ENCODE measurements around the gene MZT2A. TPM values are rescaled to one million over a fixed set of nuclear protein-coding genes. Genes with fewer than 3 reads are reported as not detected.
"Not testable (repeated sequence)": the region's sequence is repeated elsewhere in the genome, so short reads cannot be mapped to it uniquely, and the experiment has no call there.

The MZT2A gene, protein sequence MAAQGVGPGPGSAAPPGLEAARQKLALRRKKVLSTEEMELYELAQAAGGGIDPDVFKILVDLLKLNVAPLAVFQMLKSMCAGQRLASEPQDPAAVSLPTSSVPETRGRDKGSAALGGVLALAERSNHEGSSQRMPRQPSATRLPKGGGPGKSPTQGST
- total RNA-seq: 257 and 285 TPM in 2 replicates

DNA sequence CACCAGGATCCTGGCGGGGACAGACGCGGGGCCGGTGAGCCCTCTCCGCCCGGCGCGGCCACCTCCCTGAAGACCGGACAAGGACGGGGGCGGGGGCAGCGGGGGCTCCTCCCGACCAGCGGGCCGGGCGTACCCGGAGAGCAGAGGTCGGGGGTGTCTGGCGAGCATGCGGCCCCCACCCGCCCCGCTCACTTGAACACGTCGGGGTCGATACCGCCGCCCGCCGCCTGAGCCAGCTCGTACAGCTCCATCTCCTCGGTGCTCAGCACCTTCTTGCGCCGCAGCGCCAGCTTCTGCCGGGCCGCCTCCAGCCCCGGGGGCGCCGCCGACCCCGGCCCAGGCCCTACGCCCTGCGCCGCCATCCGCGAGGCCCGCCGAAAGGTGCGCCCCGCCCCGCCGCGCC lies at the start of gene MZT2A:
Gene MZT2A, minus strand, starts transcription at position 383 of the 403 bp plus-strand sequence. Its CDS starts 21 bp downstream, at position 362.
- H3K27me3 ChIP-seq (ENCODE audit: control insufficient read depth, insufficient read depth, low read length); DNase-seq (ENCODE audit: low read depth); H3K36me3 ChIP-seq (ENCODE audit: control insufficient read depth, insufficient read depth, low read length): not testable (repeated sequence)
- H3K4me3 ChIP-seq (ENCODE audit: low read depth, low read length): peak within 1 kb of the TSS; percentile 97

- H3K27me3 ChIP-seq (ENCODE audit: control insufficient read depth, insufficient read depth, low read length); H3K4me3 ChIP-seq (ENCODE audit: low read depth, low read length); DNase-seq (ENCODE audit: low read depth); H3K36me3 ChIP-seq (ENCODE audit: control insufficient read depth, insufficient read depth, low read length): not testable (repeated sequence)
Observed at GRCh38 chr2:131538856-131539255, 46.7 kb upstream of the MZT2A start.

- not testable (repeated sequence) for H3K4me3 ChIP-seq (ENCODE audit: low read depth, low read length); H3K27me3 ChIP-seq (ENCODE audit: control insufficient read depth, insufficient read depth, low read length); H3K36me3 ChIP-seq (ENCODE audit: control insufficient read depth, insufficient read depth, low read length); DNase-seq (ENCODE audit: low read depth)
Observed at GRCh38 chr2:131536841-131537240, 44.6 kb upstream of the MZT2A start.

DNA sequence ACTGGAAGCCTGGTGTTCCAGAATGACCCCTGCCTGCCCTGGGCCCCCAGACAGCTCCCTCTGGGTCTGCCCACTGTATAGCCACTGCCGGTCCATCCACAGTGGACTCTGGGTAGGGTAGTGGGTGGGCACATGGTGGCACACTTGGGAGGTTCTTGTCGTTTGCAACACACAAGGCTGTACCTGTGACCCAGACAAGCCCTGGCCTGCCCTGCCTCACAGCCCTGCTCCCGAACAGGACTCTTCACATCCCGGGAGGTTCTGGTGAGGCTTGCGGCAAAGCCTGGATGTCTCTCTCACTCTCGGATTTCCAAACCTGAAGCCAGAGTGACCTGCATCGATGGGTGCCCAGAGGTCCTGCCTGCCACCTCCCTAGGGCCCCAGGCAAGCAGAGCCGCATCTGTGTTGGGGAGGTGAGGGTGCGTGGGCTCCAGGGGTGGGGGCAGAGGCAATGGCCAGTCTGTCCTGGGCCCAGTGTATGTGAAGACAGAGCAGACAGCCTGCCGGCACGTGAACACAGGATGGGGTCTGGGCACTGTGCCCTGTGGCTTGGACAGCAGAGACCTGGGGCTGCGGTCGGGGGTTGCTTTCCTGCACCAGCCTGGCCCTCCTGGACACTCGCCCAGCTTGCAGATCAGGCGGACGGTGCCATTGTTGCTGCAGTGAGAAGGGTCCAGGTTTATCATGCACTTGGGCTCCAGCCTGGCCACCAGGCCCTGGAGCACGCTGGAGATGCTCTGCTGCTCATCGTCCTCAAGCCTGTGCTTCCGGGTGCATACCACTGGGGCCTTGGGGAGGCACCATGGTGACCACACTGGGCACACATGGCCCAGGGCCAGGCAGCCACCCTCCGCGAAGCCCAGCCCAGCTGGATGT lies 44.0 kb upstream of the MZT2A start:
- DNase-seq (ENCODE audit: low read depth); H3K27me3 ChIP-seq (ENCODE audit: control insufficient read depth, insufficient read depth, low read length); H3K36me3 ChIP-seq (ENCODE audit: control insufficient read depth, insufficient read depth, low read length); H3K4me3 ChIP-seq (ENCODE audit: low read depth, low read length): not testable (repeated sequence)

GRCh38 chr2:131535526-131535925 lies 43.3 kb upstream of the MZT2A start:
- no peaks in the 10 kb centered on the region for H3K36me3 ChIP-seq (ENCODE audit: control insufficient read depth, insufficient read depth, low read length)
- DNase-seq (ENCODE audit: low read depth): no peak
- no peak overlapping the region for H3K4me3 ChIP-seq (ENCODE audit: low read depth, low read length)
- H3K27me3 ChIP-seq (ENCODE audit: control insufficient read depth, insufficient read depth, low read length): no peaks in the 10 kb centered on the region
- TF ChIP-seq, protein P1, sequence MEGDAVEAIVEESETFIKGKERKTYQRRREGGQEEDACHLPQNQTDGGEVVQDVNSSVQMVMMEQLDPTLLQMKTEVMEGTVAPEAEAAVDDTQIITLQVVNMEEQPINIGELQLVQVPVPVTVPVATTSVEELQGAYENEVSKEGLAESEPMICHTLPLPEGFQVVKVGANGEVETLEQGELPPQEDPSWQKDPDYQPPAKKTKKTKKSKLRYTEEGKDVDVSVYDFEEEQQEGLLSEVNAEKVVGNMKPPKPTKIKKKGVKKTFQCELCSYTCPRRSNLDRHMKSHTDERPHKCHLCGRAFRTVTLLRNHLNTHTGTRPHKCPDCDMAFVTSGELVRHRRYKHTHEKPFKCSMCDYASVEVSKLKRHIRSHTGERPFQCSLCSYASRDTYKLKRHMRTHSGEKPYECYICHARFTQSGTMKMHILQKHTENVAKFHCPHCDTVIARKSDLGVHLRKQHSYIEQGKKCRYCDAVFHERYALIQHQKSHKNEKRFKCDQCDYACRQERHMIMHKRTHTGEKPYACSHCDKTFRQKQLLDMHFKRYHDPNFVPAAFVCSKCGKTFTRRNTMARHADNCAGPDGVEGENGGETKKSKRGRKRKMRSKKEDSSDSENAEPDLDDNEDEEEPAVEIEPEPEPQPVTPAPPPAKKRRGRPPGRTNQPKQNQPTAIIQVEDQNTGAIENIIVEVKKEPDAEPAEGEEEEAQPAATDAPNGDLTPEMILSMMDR (IDR thresholded peaks at IDR 0.05; ENCODE audit: insufficient read depth, low read length, poor library complexity, severe bottlenecking): no peak

GRCh38 chr2:131534965-131535364 lies 42.8 kb upstream of the MZT2A start:
- not testable (repeated sequence) for H3K36me3 ChIP-seq (ENCODE audit: control insufficient read depth, insufficient read depth, low read length); H3K27me3 ChIP-seq (ENCODE audit: control insufficient read depth, insufficient read depth, low read length); H3K4me3 ChIP-seq (ENCODE audit: low read depth, low read length); DNase-seq (ENCODE audit: low read depth)

DNA sequence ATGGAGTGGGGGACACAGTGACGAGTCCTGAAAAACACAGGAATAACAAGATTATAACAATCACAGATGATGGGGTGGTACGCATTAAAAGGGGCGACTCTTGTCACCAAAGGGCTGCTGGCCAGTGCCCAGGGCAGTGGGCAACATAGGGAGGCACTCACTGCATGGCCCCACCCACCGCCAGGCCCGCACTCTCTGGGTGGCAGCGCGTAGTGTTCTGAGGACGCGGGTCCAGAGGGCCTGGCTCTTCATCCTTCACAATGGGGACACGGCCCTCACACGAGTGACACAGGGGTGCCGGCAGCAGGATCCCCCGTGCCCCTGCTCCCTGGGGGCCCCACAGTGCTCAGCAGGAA lies 42.1 kb upstream of the MZT2A start:
- H3K27me3 ChIP-seq (ENCODE audit: control insufficient read depth, insufficient read depth, low read length); H3K4me3 ChIP-seq (ENCODE audit: low read depth, low read length); DNase-seq (ENCODE audit: low read depth); H3K36me3 ChIP-seq (ENCODE audit: control insufficient read depth, insufficient read depth, low read length): not testable (repeated sequence)

GRCh38 chr2:131533609-131534316 lies 41.6 kb upstream of the MZT2A start:
- not testable (repeated sequence) for H3K36me3 ChIP-seq (ENCODE audit: control insufficient read depth, insufficient read depth, low read length); H3K4me3 ChIP-seq (ENCODE audit: low read depth, low read length); DNase-seq (ENCODE audit: low read depth); H3K27me3 ChIP-seq (ENCODE audit: control insufficient read depth, insufficient read depth, low read length)

DNA sequence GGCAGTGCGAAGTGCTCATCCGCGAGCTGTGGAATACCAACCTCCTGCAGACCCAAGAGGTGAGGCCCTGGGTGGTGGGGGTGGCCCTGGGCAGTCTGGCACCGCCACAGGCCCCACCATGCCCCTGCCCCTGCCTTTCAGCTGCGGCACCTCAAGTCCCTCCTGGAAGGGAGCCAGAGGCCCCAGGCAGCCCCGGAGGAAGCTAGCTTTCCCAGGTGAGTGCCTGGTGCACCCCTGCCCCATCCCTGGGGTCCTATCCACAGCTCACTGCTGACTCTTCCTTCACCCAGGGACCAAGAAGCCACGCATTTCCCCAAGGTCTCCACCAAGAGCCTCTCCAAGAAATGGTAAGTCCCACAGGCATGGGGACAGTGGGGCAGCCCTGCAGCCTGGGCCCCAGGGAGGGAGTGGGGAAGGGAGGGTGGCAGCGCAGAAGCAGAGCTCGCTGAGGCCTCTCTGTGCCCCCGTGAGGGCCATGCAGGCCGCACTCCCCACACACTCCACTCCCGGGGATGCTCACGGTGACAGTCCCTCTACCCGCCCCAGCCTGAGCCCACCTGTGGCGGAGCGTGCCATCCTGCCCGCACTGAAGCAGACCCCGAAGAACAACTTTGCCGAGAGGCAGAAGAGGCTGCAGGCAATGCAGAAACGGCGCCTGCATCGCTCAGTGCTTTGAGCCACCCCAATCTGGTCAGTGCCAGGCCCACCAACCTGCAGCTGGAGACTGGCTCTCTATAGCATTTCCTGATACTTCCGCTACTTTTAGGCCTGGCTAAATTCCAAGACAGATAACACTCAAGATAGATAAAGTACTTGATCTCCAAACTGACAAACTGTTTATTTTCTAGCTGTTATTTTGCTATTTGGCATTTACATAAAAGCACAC lies 40.8 kb upstream of the MZT2A start:
- not testable (repeated sequence) for H3K27me3 ChIP-seq (ENCODE audit: control insufficient read depth, insufficient read depth, low read length); H3K36me3 ChIP-seq (ENCODE audit: control insufficient read depth, insufficient read depth, low read length); DNase-seq (ENCODE audit: low read depth); H3K4me3 ChIP-seq (ENCODE audit: low read depth, low read length)

- H3K27me3 ChIP-seq (ENCODE audit: control insufficient read depth, insufficient read depth, low read length); DNase-seq (ENCODE audit: low read depth); H3K4me3 ChIP-seq (ENCODE audit: low read depth, low read length); H3K36me3 ChIP-seq (ENCODE audit: control insufficient read depth, insufficient read depth, low read length): not testable (repeated sequence)
Observed at GRCh38 chr2:131531547-131532185, 39.5 kb upstream of the MZT2A start.

DNA sequence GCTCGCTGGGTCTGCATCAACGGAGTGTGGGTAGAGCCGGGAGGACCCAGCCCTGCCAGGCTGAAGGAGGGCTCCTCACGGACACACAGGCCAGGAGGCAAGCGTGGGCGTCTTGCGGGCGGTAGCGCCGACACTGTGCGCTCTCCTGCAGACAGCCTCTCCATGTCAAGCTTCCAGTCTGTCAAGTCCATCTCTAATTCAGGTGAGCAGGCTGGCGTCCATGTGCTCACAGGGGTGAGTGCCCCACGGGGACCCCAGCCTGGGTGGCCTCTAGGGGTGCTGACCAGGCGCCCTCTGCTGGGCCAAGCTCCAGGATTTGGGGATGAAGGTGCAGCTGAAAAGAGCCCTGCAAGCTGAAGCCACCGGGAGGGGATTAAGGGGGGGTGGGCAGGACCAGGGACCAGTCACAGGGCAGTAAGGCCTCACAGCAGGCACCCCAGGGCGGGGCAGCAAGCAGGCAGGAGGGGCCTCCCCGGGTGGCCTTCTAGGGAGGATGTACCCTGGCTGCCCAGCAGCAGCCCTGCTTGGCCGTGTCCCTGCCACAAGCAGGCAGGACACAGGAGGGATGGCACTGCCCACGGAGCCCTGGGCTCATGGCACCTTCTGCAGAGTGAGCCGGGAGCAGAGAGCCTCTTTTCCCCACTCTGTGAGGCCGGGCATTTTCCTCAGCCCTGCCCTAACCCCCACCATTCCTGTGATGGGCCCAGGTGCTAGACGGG lies 38.6 kb upstream of the MZT2A start:
- H3K36me3 ChIP-seq (ENCODE audit: control insufficient read depth, insufficient read depth, low read length); H3K4me3 ChIP-seq (ENCODE audit: low read depth, low read length); H3K27me3 ChIP-seq (ENCODE audit: control insufficient read depth, insufficient read depth, low read length); DNase-seq (ENCODE audit: low read depth): not testable (repeated sequence)

DNA sequence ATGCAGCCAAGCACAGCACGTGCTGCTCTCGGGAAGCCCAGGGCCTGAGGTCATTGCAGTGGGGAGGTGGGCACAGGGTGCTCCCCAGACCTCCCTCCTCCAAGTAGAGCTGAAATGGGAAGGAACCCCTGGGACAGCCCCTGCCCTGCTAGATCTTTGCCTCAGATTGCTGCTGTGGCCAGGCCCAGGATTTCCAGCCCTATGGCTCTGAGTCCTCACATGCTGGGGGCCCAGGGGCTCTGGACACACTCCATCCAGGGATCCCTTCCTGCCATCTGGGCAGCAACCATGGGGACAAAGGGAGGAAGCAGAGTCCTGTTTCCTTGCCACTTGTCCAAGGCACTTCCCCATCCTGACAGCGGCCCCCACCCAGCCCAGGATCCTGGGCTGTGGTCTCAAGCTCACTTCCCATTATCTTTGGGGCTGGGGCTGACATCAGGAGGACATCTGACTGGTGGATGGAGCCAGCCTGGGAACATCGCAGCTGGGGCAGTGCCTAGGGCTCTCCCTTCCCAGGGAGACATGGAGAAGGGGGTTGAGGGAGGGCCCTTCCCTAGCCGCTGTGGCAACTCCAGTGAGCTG lies 37.8 kb upstream of the MZT2A start:
- not testable (repeated sequence) for H3K4me3 ChIP-seq (ENCODE audit: low read depth, low read length); DNase-seq (ENCODE audit: low read depth); H3K36me3 ChIP-seq (ENCODE audit: control insufficient read depth, insufficient read depth, low read length); H3K27me3 ChIP-seq (ENCODE audit: control insufficient read depth, insufficient read depth, low read length)
